GM06990 (cell line): ENCODE data around the gene BLZF1.

ENCODE experiments used
- DNase-seq: peaks from one replicate; pipeline ENCODE4 v3.0.0-alpha.2; 2011; ENCODE audit not compliant: insufficient read length; ENCODE audit errors: extremely low read depth
- H3K27me3 ChIP-seq: replicated peaks from 2 replicates; pipeline ENCODE4 v1.6.0; 2011; ENCODE audit warnings: low read length; ENCODE audit not compliant: control insufficient read depth, insufficient read depth
- H3K36me3 ChIP-seq: 2 replicates; pipeline ENCODE4 v1.5.1; 2011; ENCODE audit warnings: low read length; ENCODE audit not compliant: control insufficient read depth, insufficient read depth
- H3K4me3 ChIP-seq: replicated peaks from 2 replicates; pipeline ENCODE4 v1.5.1; 2011; ENCODE audit warnings: low read depth, mild to moderate bottlenecking, control low read depth, low read length
- TF ChIP-seq, protein P1 (sequence below): IDR thresholded peaks from 2 replicates; pipeline ENCODE4 v1.5.1; 2011; ENCODE audit warnings: low read length, control low read depth, mild to moderate bottlenecking, inconsistent platforms; ENCODE audit not compliant: insufficient read depth, poor library complexity, severe bottlenecking

BLZF1 gene

DNA sequence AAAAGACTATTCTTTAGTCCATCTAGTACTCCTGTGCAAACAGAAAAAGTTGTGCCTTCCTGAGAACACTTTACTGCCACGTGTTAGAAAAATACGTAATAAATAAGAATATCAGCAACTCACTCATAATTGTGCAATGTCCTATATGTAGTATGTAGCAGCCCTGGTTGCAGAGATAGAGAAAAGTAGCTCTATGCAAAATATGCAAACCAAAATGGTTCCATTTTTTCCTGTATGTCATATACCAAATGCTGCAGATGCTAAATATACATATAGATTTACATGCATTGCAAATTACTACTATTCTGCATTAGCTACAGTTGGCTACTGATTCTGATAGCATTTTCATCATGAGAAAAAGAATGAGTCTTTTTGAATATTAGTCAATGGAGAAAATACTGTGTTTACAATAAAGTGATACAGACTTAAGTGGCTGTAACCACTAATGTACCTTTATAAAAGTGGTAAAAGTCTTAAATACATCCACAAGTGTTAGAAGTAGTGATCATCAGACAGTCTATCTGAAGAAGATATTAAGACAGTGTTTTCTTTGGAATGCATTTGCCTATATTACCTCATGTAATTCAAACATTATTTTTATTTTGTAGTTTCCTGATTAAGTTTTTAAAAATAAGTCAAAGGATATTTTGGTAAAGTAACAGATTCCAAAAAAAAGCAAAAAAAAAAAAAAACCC lies 20.2 kb upstream of the BLZF1 start:
- TF ChIP-seq, protein P1, sequence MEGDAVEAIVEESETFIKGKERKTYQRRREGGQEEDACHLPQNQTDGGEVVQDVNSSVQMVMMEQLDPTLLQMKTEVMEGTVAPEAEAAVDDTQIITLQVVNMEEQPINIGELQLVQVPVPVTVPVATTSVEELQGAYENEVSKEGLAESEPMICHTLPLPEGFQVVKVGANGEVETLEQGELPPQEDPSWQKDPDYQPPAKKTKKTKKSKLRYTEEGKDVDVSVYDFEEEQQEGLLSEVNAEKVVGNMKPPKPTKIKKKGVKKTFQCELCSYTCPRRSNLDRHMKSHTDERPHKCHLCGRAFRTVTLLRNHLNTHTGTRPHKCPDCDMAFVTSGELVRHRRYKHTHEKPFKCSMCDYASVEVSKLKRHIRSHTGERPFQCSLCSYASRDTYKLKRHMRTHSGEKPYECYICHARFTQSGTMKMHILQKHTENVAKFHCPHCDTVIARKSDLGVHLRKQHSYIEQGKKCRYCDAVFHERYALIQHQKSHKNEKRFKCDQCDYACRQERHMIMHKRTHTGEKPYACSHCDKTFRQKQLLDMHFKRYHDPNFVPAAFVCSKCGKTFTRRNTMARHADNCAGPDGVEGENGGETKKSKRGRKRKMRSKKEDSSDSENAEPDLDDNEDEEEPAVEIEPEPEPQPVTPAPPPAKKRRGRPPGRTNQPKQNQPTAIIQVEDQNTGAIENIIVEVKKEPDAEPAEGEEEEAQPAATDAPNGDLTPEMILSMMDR, result no peak
- no peak for DNase-seq
- Histone ChIP-seq H3K4me3 (no peak overlapping the region), H3K36me3 (no peaks in the 10 kb centered on the region), H3K27me3 (no peaks in the 10 kb centered on the region)

DNA sequence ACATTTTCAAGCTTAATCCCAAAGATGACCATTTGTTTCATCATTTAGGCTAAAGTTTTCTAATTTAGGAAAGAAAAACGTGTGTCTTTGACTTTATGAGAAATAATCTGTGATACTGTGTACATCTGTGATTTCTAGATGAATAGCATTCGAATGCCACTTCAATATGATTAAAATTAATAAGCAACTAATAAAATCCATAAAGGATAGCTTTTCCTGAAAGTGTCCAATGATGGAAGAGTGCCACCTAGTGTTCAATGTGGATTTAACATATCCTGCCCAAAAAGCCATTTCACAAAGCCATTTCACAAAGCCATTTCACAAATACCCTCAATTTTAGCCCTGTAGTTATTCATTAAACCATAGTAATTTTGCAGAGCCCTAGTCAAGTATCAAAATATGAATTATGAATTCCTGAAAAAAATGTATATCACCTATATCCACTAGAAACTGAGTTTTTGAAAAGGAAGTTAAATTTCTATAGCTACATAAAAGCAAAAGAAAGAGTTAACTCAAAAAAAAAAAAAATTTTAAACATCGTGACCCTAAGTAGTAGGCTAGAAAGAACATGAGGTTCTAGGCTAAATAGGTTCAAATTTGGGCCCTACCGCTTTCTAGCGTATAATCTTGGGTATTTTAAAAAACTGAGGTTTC lies 19.5 kb upstream of the BLZF1 start:
- no peaks in the 10 kb centered on the region for H3K36me3 ChIP-seq
- TF ChIP-seq, protein P1, result peak; percentile 60
- no peaks in the 10 kb centered on the region for H3K27me3 ChIP-seq
- no peak overlapping the region for H3K4me3 ChIP-seq
- DNase-seq, result no peak

DNA sequence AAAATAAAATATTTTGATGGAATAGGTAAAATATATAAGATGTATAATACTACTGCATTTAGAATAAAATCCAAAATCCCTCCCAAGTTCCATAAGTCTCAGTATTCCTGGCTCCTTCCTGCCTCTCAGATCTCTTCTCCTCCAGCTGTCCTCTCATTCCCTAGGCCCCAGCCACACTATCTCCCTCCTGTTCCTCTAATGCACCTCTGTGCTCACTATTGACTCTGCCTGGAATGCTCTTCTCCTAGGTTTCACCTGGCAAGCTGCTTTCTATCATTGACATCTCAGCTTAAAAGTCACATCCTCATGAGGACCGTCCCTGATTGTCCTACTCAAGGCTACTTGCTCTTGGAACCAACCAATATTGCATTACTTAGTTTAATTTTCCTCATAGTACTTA lies 7.6 kb upstream of the BLZF1 start:
- DNase-seq, result no peak
- H3K4me3 ChIP-seq, result no peak overlapping the region
- TF ChIP-seq, protein P1, result no peak
- H3K36me3 ChIP-seq, result no peaks in the 10 kb centered on the region
- no peaks in the 10 kb centered on the region for H3K27me3 ChIP-seq

DNA sequence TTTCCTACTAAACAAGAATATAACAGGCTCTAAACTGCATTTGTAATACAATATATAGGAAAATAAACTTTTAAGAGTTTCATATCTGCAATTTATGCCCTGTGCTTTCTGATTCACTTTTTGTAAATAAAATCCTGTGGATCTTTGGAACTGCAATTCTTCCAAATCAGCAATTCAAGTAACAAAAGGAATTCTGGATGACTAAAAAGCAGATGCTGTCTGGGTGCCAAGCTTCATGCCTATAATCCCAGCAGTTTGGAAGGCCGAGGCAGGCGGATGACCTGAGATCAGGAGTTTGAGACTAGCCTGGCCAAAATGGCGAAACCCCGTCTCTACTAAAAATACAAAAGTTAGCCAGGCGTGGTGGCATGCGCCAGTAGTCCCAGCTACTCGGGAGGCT lies 6.7 kb upstream of the BLZF1 start:
- H3K27me3 ChIP-seq, result no peaks in the 10 kb centered on the region
- TF ChIP-seq, protein P1, result no peak
- H3K4me3 ChIP-seq, result no peak overlapping the region
- no peak for DNase-seq
- H3K36me3 ChIP-seq, result no peaks in the 10 kb centered on the region

DNA sequence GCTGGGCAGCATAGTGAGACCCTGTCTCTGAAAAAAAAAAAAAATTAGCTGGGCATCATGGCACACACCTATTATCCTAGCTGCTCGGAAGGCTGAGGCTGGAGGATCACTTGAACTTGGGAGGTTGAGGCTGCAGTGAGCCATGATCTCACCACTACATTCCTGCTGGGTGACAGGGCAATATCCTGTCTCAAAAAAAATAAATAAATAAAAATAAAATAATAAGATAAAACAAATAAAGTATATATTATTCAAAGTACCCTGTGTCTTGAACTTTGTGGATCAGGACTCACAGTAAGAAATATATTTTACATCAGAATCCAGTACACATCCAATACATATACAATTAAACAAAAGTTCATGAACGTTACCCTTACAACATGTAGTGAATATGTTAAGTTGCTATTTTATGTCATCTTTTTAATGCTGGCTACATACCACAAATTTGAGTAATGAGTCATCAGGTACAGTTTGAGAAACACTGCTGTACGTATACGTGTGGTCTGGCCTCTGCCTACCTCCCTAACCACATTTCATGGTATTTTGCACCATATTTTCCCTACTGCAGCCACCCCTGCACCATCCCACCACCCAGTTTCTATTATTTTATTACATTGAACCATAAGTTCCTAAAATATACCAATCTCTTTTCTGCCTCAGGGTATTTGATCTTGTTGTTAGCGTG lies 4.8 kb upstream of the BLZF1 start:
- no peak overlapping the region for H3K4me3 ChIP-seq
- peak; percentile 24 for DNase-seq
- no peaks in the 10 kb centered on the region for H3K36me3 ChIP-seq
- TF ChIP-seq, protein P1, result no peak
- no peaks in the 10 kb centered on the region for H3K27me3 ChIP-seq
